SK-N-SH (cell line): Measurements from ENCODE around the gene ELMO1. TPM values are rescaled to one million over a fixed set of nuclear protein-coding genes. Genes with fewer than 3 reads are reported as not detected.

ENCODE experiments used
- CTCF ChIA-PET: fragments of 300-600, 350-600 bp; formaldehyde crosslinking; extraction: SDS; loops from one replicate; lab custom pipeline; 2021; lab: Yijun Ruan, JAX
- POLR2A ChIA-PET: fragments of 350-600 bp; sonication (Branson Sonifier 250); formaldehyde crosslinking; extraction: SDS; loops from one replicate; lab custom pipeline; 2020; ENCODE audit warnings: antibody characterized with exemption, inconsistent platforms; lab: Yijun Ruan, JAX
- DNase-seq: peaks from one replicate; pipeline ENCODE4 v3.0.0; 2012
- H2AFZ ChIP-seq: fragments of 200-600 bp; sonication (generic); 2 replicates; pipeline ENCODE4 v1.8.1; 2016; ENCODE audit warnings: antibody characterized with exemption, mild to moderate bottlenecking, low read depth
- H3F3A ChIP-seq: fragments of 200-600 bp; sonication (generic); replicated peaks from 2 replicates; pipeline ENCODE3; 2016; ENCODE audit warnings: antibody characterized with exemption, mild to moderate bottlenecking; ENCODE audit not compliant: insufficient read depth
- H3K27ac ChIP-seq, 2 experiments: fragments of 200-500 bp in 1 of 2; fragments of 200-600 bp in 1 of 2; sonication (Bioruptor generic) in 1 of 2; sonication (generic), shearing (Covaris generic) in 1 of 2; 2 replicates each; pipeline versions ENCODE4 v1.5.1 to v1.6.1; 2014 to 2016; ENCODE audit warnings: low read depth in 2 of 2, inconsistent platforms in 1 of 2, low read length in 1 of 2, mild to moderate bottlenecking in 1 of 2, mixed read lengths in 1 of 2
- H3K27me3 ChIP-seq: fragments of 200-600 bp; sonication (generic), shearing (Covaris generic); 2 replicates; pipeline ENCODE4 v1.6.1; 2016; ENCODE audit warnings: mixed run types; ENCODE audit not compliant: insufficient read depth
- H3K36me3 ChIP-seq, 2 experiments: fragments of 200-500 bp in 1 of 2; fragments of 200-600 bp in 1 of 2; sonication (Bioruptor generic) in 1 of 2; sonication (generic) in 1 of 2; replicated peaks in 1 of 2; 2 replicates each; pipeline versions ENCODE3 to v1.5.1; 2014 to 2016; ENCODE audit warnings: low read length in 1 of 2, mild to moderate bottlenecking in 1 of 2; ENCODE audit not compliant: insufficient read depth in 2 of 2, control insufficient read depth in 1 of 2
- H3K4me1 ChIP-seq, 2 experiments: fragments of 200-500 bp in 1 of 2; fragments of 200-600 bp in 1 of 2; sonication (Bioruptor generic) in 1 of 2; sonication (generic), shearing (Covaris generic) in 1 of 2; 2 replicates each; pipeline versions ENCODE4 v1.5.1 to v1.6.1; 2014 to 2016; ENCODE audit warnings: low read depth in 1 of 2, low read length in 1 of 2, mixed run types in 1 of 2; ENCODE audit not compliant: insufficient read depth in 2 of 2, control insufficient read depth in 1 of 2
- H3K4me2 ChIP-seq: fragments of 200-600 bp; sonication (generic), shearing (Covaris generic); 2 replicates; pipeline ENCODE4 v1.6.1; 2017; ENCODE audit warnings: mixed run types
- H3K4me3 ChIP-seq, 2 experiments: fragments of 200-500 bp in 1 of 2; fragments of 200-600 bp in 1 of 2; sonication (Bioruptor generic) in 1 of 2; sonication (generic), shearing (Covaris generic) in 1 of 2; 2 replicates each; pipeline versions ENCODE4 v1.5.1 to v1.8.1; 2014 to 2016; ENCODE audit warnings: low read depth in 2 of 2, inconsistent platforms in 1 of 2, low read length in 1 of 2, mild to moderate bottlenecking in 1 of 2, mixed read lengths in 1 of 2, moderate library complexity in 1 of 2
- H3K79me2 ChIP-seq: fragments of 200-600 bp; sonication (generic); 2 replicates; pipeline ENCODE4 v1.8.1; 2017; ENCODE audit warnings: mild to moderate bottlenecking; ENCODE audit not compliant: insufficient read depth
- H3K9ac ChIP-seq: fragments of 200-600 bp; sonication (generic); 2 replicates; pipeline ENCODE4 v1.6.1; 2017; ENCODE audit warnings: mixed run types
- H3K9me2 ChIP-seq: fragments of 200-600 bp; sonication (generic); 2 replicates; pipeline ENCODE4 v1.6.1; 2017; ENCODE audit warnings: mixed run types
- H3K9me3 ChIP-seq: fragments of 200-600 bp; sonication (generic); 2 replicates; pipeline ENCODE4 v1.6.1; 2017; ENCODE audit warnings: mixed run types, mild to moderate bottlenecking, moderate library complexity
- H4K20me1 ChIP-seq: fragments of 200-600 bp; sonication (generic); 2 replicates; pipeline ENCODE4 v1.6.1; 2017; ENCODE audit warnings: mild to moderate bottlenecking, mixed run types; ENCODE audit not compliant: insufficient read depth
- CTCF ChIP-seq: fragments of 200-600 bp; sonication (generic); IDR thresholded peaks from 2 replicates; pipeline ENCODE4 v1.6.1; 2017; ENCODE audit warnings: antibody characterized with exemption, mild to moderate bottlenecking, moderate library complexity
- EZH2phosphoT487 ChIP-seq: fragments of 200-600 bp; sonication (generic); IDR thresholded peaks from 2 replicates; pipeline ENCODE4 v1.6.1; 2017; ENCODE audit warnings: low read depth, mixed run types, mild to moderate bottlenecking, antibody characterized with exemption, moderate library complexity, borderline replicate concordance
- FOXJ3 ChIP-seq: sonication (generic); formaldehyde crosslinking; IDR thresholded peaks from 2 replicates; pipeline ENCODE4 v1.5.1; 2020; ENCODE audit warnings: mild to moderate bottlenecking, missing genetic modification reagents
- FOXM1 ChIP-seq: IDR thresholded peaks from 2 replicates; pipeline ENCODE4 v1.4.0; 2012; ENCODE audit warnings: low read depth, mild to moderate bottlenecking
- GABPA ChIP-seq: IDR thresholded peaks from 2 replicates; pipeline ENCODE4 v1.4.0; 2012; ENCODE audit warnings: low read depth, mild to moderate bottlenecking
- IRF3 ChIP-seq: fragments of 150-350 bp; IDR thresholded peaks from 2 replicates; pipeline ENCODE4 v1.6.1; 2016; ENCODE audit warnings: mild to moderate bottlenecking, low read depth, low read length
- JUND ChIP-seq: IDR thresholded peaks from 2 replicates; pipeline ENCODE4 v1.4.0; 2012
- MAX ChIP-seq: IDR thresholded peaks from 2 replicates; pipeline ENCODE4 v1.4.0; 2012; ENCODE audit warnings: low read depth
- MEF2A ChIP-seq: IDR thresholded peaks from 2 replicates; pipeline ENCODE4 v1.4.0; 2012; ENCODE audit warnings: low read depth, borderline replicate concordance
- NRF1 ChIP-seq: IDR thresholded peaks from 2 replicates; pipeline ENCODE4 v1.6.1; 2012; ENCODE audit warnings: low read depth, mild to moderate bottlenecking, low read length
- PBX3 ChIP-seq: IDR thresholded peaks from 2 replicates; pipeline ENCODE4; 2012
- POLR2AphosphoS5 ChIP-seq: IDR thresholded peaks from 2 replicates; pipeline ENCODE4 v1.6.1; 2012; ENCODE audit warnings: low read depth, low read length
- RFX5 ChIP-seq: IDR thresholded peaks from 2 replicates; pipeline ENCODE4 v1.6.1; 2012; ENCODE audit warnings: mild to moderate bottlenecking, improper control_type of control experiment, low read length
- RXRA ChIP-seq: IDR thresholded peaks from 2 replicates; pipeline ENCODE4 v1.4.0; 2012; ENCODE audit warnings: low read depth, mild to moderate bottlenecking, borderline replicate concordance
- SMC3 ChIP-seq: IDR thresholded peaks from 2 replicates; pipeline ENCODE4 v1.6.1; 2012; ENCODE audit warnings: low read depth, low read length, improper control_type of control experiment
- TAF1 ChIP-seq: IDR thresholded peaks from 2 replicates; pipeline ENCODE4 v1.6.1; 2012; ENCODE audit warnings: low read depth, mild to moderate bottlenecking, low read length, moderate library complexity, borderline replicate concordance
- TCF12 ChIP-seq: IDR thresholded peaks from 2 replicates; pipeline ENCODE4 v1.4.0; 2012
- TEAD4 ChIP-seq: IDR thresholded peaks from 2 replicates; pipeline ENCODE4 v1.4.0; 2012; ENCODE audit warnings: mild to moderate bottlenecking, borderline replicate concordance; ENCODE audit not compliant: insufficient read depth
- YY1 ChIP-seq: IDR thresholded peaks from 2 replicates; pipeline ENCODE4 v1.4.0; 2012; ENCODE audit warnings: low read depth, mild to moderate bottlenecking
- WGBS: methylation state at CpG from one replicate; pipeline ENCODE4 v1.1.6; 2017; ENCODE audit warnings: low lambda C conversion rate; 5-methylcytosine and 5-hydroxymethylcytosine counted together
- polyA plus RNA-seq, 3 experiments: library from polyadenylated mRNA; depleted of rRNA; stranded (reverse); fragments of >200 nt; gene quantifications; 2 replicates each; pipeline ENCODE4 v1.2.3, GENCODE V29; 2012

Gene ELMO1
- polyA plus RNA-seq, 1 of the 3 experiments (the other 2 are of a cell fraction) = 0.64 TPM

GRCh38 chr7:36831049-36831448 is 617.6 kb downstream of the ELMO1 start:
- no peaks in the 10 kb centered on the region for H3K79me2 ChIP-seq
- no peaks in the 10 kb centered on the region for H3K9me2 ChIP-seq
- no peak for TF ChIP-seq JUND
- no peak for TF ChIP-seq TEAD4
- no peak for TF ChIP-seq RXRA
- TF ChIP-seq RFX5 = no peak
- no peak for TF ChIP-seq TCF12
- no peak for TF ChIP-seq MEF2A
- TF ChIP-seq SMC3 = no peak
- TF ChIP-seq CTCF = no peak
- TF ChIP-seq NRF1 = no peak
- TF ChIP-seq FOXM1 = no peak
- no peak for TF ChIP-seq TAF1
- H3K27me3 ChIP-seq = no peaks in the 10 kb centered on the region
- H3K27ac ChIP-seq = no peak overlapping the region
- ChIA-PET CTCF (interaction anchor here (0.7 kb wide), 1 partner anchor 23 kb away, joined by 3 read pairs; no protein-coding TSS in a partner anchor), POLR2A (no interaction called here)
- DNase-seq = no peak
- no peak overlapping the region for H3K4me3 ChIP-seq
- H3K9ac ChIP-seq = no peak overlapping the region
- WGBS = 28% methylated on average over 2 of the region's 2 CpGs
- no peaks in the 10 kb centered on the region for H3F3A ChIP-seq
- H3K4me2 ChIP-seq = no peak overlapping the region
- H3K9me3 ChIP-seq = no peaks in the 10 kb centered on the region
- H2AFZ ChIP-seq = no peak overlapping the region
- peaks cover 0 to 3% of the 10 kb centered on the region in 2 experiments; a peak in 1 of 4 replicates for H3K4me1 ChIP-seq
- H3K36me3 ChIP-seq = no peaks in the 10 kb centered on the region
- H4K20me1 ChIP-seq = no peaks in the 10 kb centered on the region

GRCh38 chr7:36827726-36828703 is 620.6 kb downstream of the ELMO1 start:
- no peak for DNase-seq
- POLR2A ChIA-PET = no interaction called here
- no peak for TF ChIP-seq CTCF
- TF ChIP-seq FOXJ3 (CRISPR knock-in tag) = no peak
- no peak for TF ChIP-seq GABPA
- TF ChIP-seq YY1 = no peak
- no peak for TF ChIP-seq IRF3
- no peak for TF ChIP-seq MAX
- no peak for TF ChIP-seq TCF12
- no peak for TF ChIP-seq PBX3
- TF ChIP-seq TEAD4 = no peak
- no peak for TF ChIP-seq POLR2AphosphoS5
- TF ChIP-seq JUND = no peak
- no peak for TF ChIP-seq EZH2phosphoT487
- TF ChIP-seq NRF1 = no peak

More at GRCh38 chr7:36827726-36828703, 620.6 kb downstream of the ELMO1 start:
- no peaks in the 10 kb centered on the region for H3K36me3 ChIP-seq
- H3K4me1 ChIP-seq = peaks cover 0 to 5% of the 10 kb centered on the region in 2 experiments; a peak in 1 of 4 replicates
- no peak overlapping the region for H3K4me3 ChIP-seq
- WGBS = 23% methylated on average over 8 of the region's 8 CpGs
- H3K27ac ChIP-seq = no peak overlapping the region
- H3K9me2 ChIP-seq = no peaks in the 10 kb centered on the region
- H3K79me2 ChIP-seq = no peaks in the 10 kb centered on the region
- H3K9me3 ChIP-seq = no peaks in the 10 kb centered on the region
- no peaks in the 10 kb centered on the region for H3F3A ChIP-seq
- H3K9ac ChIP-seq = no peak overlapping the region
- H3K27me3 ChIP-seq = no peaks in the 10 kb centered on the region
- no peak overlapping the region for H3K4me2 ChIP-seq
- CTCF ChIA-PET = interaction anchor here (0.7 to 1.5 kb wide), 7 partner anchors 10 to 354 kb away, joined by 3 to 5 read pairs (median 3); no protein-coding TSS in a partner anchor
- H4K20me1 ChIP-seq = no peaks in the 10 kb centered on the region
- H2AFZ ChIP-seq = no peak overlapping the region
